ENCODE results near the gene DACT2. TPM values are rescaled to one million over a fixed set of nuclear protein-coding genes. Genes with fewer than 3 reads are reported as not detected.

The DACT2 gene
- total and polyA plus RNA-seq, 2 donors (not counting 1 experiment from before 2014, with no cell fraction given): not detected

DNA sequence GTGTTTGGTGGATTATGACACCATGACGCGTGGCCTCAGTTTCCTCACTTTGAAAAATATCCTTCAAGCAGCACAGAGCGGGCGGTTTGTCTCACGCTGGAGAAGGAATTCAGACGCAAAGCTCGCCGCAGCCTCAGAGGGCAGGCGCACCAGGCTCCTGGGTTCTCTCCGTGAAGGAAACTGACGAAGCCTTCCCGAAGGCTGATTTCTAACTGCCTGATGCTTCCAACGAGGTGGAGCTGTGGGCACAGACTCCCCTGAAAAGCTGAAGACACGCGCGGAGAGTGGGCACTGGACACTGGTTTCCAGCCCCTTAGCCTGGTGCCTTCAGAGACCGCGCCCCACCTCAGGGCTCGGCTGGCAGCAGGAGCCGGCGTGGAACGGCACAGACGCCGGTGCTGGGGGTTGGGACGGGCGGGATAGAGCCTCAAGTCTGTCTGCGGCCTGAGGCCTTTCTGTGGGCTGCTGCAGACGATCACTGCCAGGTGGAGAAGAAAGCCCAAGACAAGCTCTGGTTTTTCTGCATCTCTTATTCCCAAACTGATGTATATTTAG, 56.1 kb downstream of the DACT2 start:
- Histone ChIP-seq H3K27me3 (ENCODE audit: control insufficient read depth, insufficient read depth, low read length) (no peaks in the 10 kb centered on the region), H3K9me3 (ENCODE audit: control insufficient read depth, insufficient read depth, low read depth, low read length) (no peaks in the 10 kb centered on the region), H3K79me2 (ENCODE audit: control insufficient read depth, insufficient read depth, low read length) (no peaks in the 10 kb centered on the region), H3K4me2 (ENCODE audit: extremely low read depth, insufficient read depth, low read length) (no peak overlapping the region), H3K27ac (ENCODE audit: insufficient read depth, low read length) (no peak overlapping the region), H3K4me3 (replicated peaks in 1 of 4; ENCODE audit: control extremely low read depth in 1 of 4, insufficient read depth in 1 of 4, low read depth in 3 of 4, low read length in 4 of 4) (no peak overlapping the region), H4K20me1 (ENCODE audit: control insufficient read depth, extremely low read depth, insufficient read depth, low read length) (no peaks in the 10 kb centered on the region), H3K9ac (ENCODE audit: insufficient read depth, low read length) (no peak overlapping the region), H2AFZ (ENCODE audit: low read length) (no peak overlapping the region), H3K36me3 (ENCODE audit: control insufficient read depth, insufficient read depth, low read length) (no peaks in the 10 kb centered on the region), H3K4me1 (ENCODE audit: control insufficient read depth, extremely low read depth, insufficient read depth, low read length) (no peaks in the 10 kb centered on the region)
- TF ChIP-seq CTCF (conservative IDR thresholded peaks at IDR 0.05 in 1 of 2, IDR thresholded peaks at IDR 0.05 in 1 of 2; ENCODE audit: low read depth in 1 of 2, low read length in 2 of 2): no peak
- TF ChIP-seq EZH2 (IDR thresholded peaks at IDR 0.05; ENCODE audit: low read length, missing control alignments): no peak
- no peak for DNase-seq (ENCODE audit: low read depth in 2 of 2)

DNA sequence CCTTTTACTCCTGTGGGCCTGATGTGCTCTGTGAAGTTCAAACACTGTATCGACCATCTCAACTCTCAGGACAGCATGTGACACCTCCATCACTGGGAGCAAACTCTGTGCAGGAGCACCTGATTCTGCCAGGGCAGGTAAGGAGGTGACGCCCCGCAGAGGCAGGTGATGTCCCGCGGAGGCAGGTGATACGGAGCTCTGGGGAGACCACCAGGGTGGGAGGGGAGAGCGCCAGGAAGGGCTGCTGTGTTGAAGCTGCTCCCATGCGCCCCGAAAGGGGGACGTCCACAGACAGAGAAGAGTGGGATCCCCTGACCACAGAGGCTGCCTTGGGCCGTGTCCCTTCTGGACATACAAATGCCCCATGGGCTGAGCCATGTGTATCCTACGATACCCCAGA, 58.3 kb downstream of the DACT2 start:
- no peaks in the 10 kb centered on the region for H3K9me3 ChIP-seq (ENCODE audit: control insufficient read depth, insufficient read depth, low read depth, low read length)

GRCh38 chr6:168260420-168260987, 59.1 kb downstream of the DACT2 start:
- H3K79me2 ChIP-seq (ENCODE audit: control insufficient read depth, insufficient read depth, low read length): no peaks in the 10 kb centered on the region
- no peak overlapping the region for H3K27ac ChIP-seq (ENCODE audit: insufficient read depth, low read length)
- H3K4me3 ChIP-seq (replicated peaks in 1 of 4; ENCODE audit: control extremely low read depth in 1 of 4, insufficient read depth in 1 of 4, low read depth in 3 of 4, low read length in 4 of 4): no peak overlapping the region
- H3K9ac ChIP-seq (ENCODE audit: insufficient read depth, low read length): no peak overlapping the region
- no peak overlapping the region for H2AFZ ChIP-seq (ENCODE audit: low read length)
- no peaks in the 10 kb centered on the region for H4K20me1 ChIP-seq (ENCODE audit: control insufficient read depth, extremely low read depth, insufficient read depth, low read length)
- no peak for DNase-seq (ENCODE audit: low read depth in 2 of 2)
- H3K27me3 ChIP-seq (ENCODE audit: control insufficient read depth, insufficient read depth, low read length): no peaks in the 10 kb centered on the region
- no peaks in the 10 kb centered on the region for H3K9me3 ChIP-seq (ENCODE audit: control insufficient read depth, insufficient read depth, low read depth, low read length)
- H3K4me2 ChIP-seq (ENCODE audit: extremely low read depth, insufficient read depth, low read length): no peak overlapping the region
- H3K4me1 ChIP-seq (ENCODE audit: control insufficient read depth, extremely low read depth, insufficient read depth, low read length): no peaks in the 10 kb centered on the region
- H3K36me3 ChIP-seq (ENCODE audit: control insufficient read depth, insufficient read depth, low read length): no peaks in the 10 kb centered on the region
- TF ChIP-seq EZH2 (IDR thresholded peaks at IDR 0.05; ENCODE audit: low read length, missing control alignments) (no peak), CTCF (conservative IDR thresholded peaks at IDR 0.05 in 1 of 2, IDR thresholded peaks at IDR 0.05 in 1 of 2; ENCODE audit: low read depth in 1 of 2, low read length in 2 of 2) (no peak)

More for the DNA sequence above, 58.3 kb downstream of the DACT2 start:
- H3K9ac ChIP-seq (ENCODE audit: insufficient read depth, low read length): no peak overlapping the region
- no peaks in the 10 kb centered on the region for H3K79me2 ChIP-seq (ENCODE audit: control insufficient read depth, insufficient read depth, low read length)
- H4K20me1 ChIP-seq (ENCODE audit: control insufficient read depth, extremely low read depth, insufficient read depth, low read length): no peaks in the 10 kb centered on the region
- H3K27ac ChIP-seq (ENCODE audit: insufficient read depth, low read length): no peak overlapping the region
- TF ChIP-seq CTCF (conservative IDR thresholded peaks at IDR 0.05 in 1 of 2, IDR thresholded peaks at IDR 0.05 in 1 of 2; ENCODE audit: low read depth in 1 of 2, low read length in 2 of 2) (no peak), EZH2 (IDR thresholded peaks at IDR 0.05; ENCODE audit: low read length, missing control alignments) (no peak)
- no peak overlapping the region for H3K4me2 ChIP-seq (ENCODE audit: extremely low read depth, insufficient read depth, low read length)
- no peaks in the 10 kb centered on the region for H3K27me3 ChIP-seq (ENCODE audit: control insufficient read depth, insufficient read depth, low read length)
- H2AFZ ChIP-seq (ENCODE audit: low read length): no peak overlapping the region
- H3K4me3 ChIP-seq (replicated peaks in 1 of 4; ENCODE audit: control extremely low read depth in 1 of 4, insufficient read depth in 1 of 4, low read depth in 3 of 4, low read length in 4 of 4): no peak overlapping the region
- no peak for DNase-seq (ENCODE audit: low read depth in 2 of 2)
- H3K36me3 ChIP-seq (ENCODE audit: control insufficient read depth, insufficient read depth, low read length): no peaks in the 10 kb centered on the region
- no peaks in the 10 kb centered on the region for H3K4me1 ChIP-seq (ENCODE audit: control insufficient read depth, extremely low read depth, insufficient read depth, low read length)
